Right lobe of liver (tissue), 6 donors: ENCODE results near the gene KRTAP10-9. TPM values are rescaled to one million over a fixed set of nuclear protein-coding genes. Genes with fewer than 3 reads are reported as not detected.
"Not testable (repeated sequence)": the region's sequence is repeated elsewhere in the genome, so short reads cannot be mapped to it uniquely, and the experiment has no call there.

ENCODE experiments used
- ATAC-seq, 4 donors: fragments of 200-7000 bp; cut with Tn5 transposase; one replicate each; pipeline ENCODE4 v1.9.1; 2020; ENCODE audit warnings: mild to moderate bottlenecking in 4 of 4, moderate library complexity in 4 of 4
- DNase-seq, 3 donors: peaks; one replicate each; pipeline ENCODE4 v3.0.0-alpha.2; 2020
- H3K27ac ChIP-seq, 3 donors: fragments of 200-600 bp; one replicate each; pipeline ENCODE4 v1.8.0; 2022
- H3K27me3 ChIP-seq, 2 donors: fragments of 200-600 bp; one replicate each; pipeline ENCODE4 v1.8.0; 2022
- H3K36me3 ChIP-seq, 4 donors: fragments of 200-600 bp; sonication (generic) in 1 of 4; one replicate each; pipeline versions ENCODE4 v1.5.1 to v1.8.0; 2017 to 2022; ENCODE audit warnings: control low read depth in 1 of 4
- H3K4me1 ChIP-seq, 4 donors: fragments of 200-600 bp; sonication (generic) in 1 of 4; one replicate each; pipeline versions ENCODE4 v1.5.1 to v1.8.0; 2017 to 2022; ENCODE audit warnings: control low read depth in 1 of 4
- H3K4me3 ChIP-seq, 3 donors: fragments of 200-600 bp; one replicate each; pipeline ENCODE4 v1.8.0; 2022
- H3K9me3 ChIP-seq, 4 donors: fragments of 200-600 bp; sonication (generic) in 1 of 4; one replicate each; pipeline versions ENCODE4 v1.5.1 to v1.8.0; 2017 to 2022; ENCODE audit warnings: control low read depth in 1 of 4
- POLR2A ChIP-seq: fragments of 450-650 bp; IDR thresholded peaks from one replicate; pipeline ENCODE4 v1.6.1; 2017; ENCODE audit warnings: antibody characterized with exemption, mild to moderate bottlenecking
- WGBS: methylation state at CpG from one replicate; pipeline ENCODE4 v1.1.6; 2018; ENCODE audit warnings: low coverage, low lambda C conversion rate; ENCODE audit not compliant: insufficient coverage; ENCODE audit errors: missing lambda C conversion rate; 5-methylcytosine and 5-hydroxymethylcytosine counted together
- intact Hi-C, 2 donors: fragments of 100-400 bp; cut with DNase I; formaldehyde crosslinking; loops; one replicate each; pipeline versions ENCODE4 v1.11.2 to v1.14.1; 2022
- total RNA-seq, 6 experiments: library from RNA; depleted of rRNA in 2 of 6; stranded (reverse); fragments of >200 nt in 2 of 6; fragmentation: NEBNext Ultra II Directional in 3 of 6; extraction: Animal tissue kit (Norgen Biotek cat#: 25700) in 3 of 6; gene quantifications; one replicate each; pipeline versions ENCODE4 v1.1.0 to v1.2.4, GENCODE V29; 2016 to 2023
- TF ChIP-seq, protein P1 (sequence below), 4 donors: fragments of 200-600 bp in 3 of 4; fragments of 450-650 bp in 1 of 4; IDR thresholded peaks; one replicate each; pipeline versions ENCODE4 v1.5.1 to v1.8.0; 2016 to 2022; ENCODE audit warnings: antibody characterized with exemption in 4 of 4, mild to moderate bottlenecking in 2 of 4
- donor health status: DM: no; HTN: yes; CAD: no.
- donor health status: DM: no; HTN: no; CAD: no.
- donor health status: DM: no; HTN: no; CAD: no.
- donor health status: DM: no; HTN: yes; CAD: no.
- donor health status: DM: no; HTN: yes; CAD: no.

KRTAP10-9 gene
- total RNA-seq, 6 experiments from 2014 or later, result not detected

DNA sequence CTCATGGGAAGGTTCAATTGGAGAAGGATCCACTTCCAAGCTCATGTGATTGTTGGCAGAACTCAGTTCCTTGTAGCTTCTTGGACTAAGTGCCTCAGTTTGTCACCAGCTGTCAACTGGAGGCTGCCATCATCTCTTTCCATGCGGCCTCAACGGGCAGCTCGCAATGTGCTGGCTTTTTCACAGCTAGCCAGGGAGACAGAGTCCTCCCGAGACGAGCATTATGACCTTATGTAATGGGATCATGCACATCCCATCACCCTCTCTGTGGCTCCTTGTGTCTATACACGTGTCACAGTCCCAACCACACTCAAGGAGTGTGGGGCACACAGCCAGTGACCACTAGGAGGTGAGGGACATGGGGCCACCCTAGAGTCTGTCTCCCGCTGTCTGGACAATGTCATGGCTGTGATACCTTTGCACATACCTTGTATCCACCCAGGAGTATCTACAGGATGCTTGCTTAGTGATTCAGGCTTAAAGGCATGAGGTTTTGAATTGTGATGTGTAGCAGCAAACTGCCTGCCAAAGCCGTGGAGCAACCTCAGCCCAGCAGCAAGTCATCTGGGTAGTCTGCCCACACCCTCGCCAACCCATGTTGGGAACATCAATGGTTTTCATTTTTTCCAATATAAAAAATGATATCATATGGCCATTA is 30.7 kb upstream of the KRTAP10-9 start:
- no peak overlapping the region for H3K27ac ChIP-seq
- no peak for TF ChIP-seq POLR2A
- TF ChIP-seq, protein P1, sequence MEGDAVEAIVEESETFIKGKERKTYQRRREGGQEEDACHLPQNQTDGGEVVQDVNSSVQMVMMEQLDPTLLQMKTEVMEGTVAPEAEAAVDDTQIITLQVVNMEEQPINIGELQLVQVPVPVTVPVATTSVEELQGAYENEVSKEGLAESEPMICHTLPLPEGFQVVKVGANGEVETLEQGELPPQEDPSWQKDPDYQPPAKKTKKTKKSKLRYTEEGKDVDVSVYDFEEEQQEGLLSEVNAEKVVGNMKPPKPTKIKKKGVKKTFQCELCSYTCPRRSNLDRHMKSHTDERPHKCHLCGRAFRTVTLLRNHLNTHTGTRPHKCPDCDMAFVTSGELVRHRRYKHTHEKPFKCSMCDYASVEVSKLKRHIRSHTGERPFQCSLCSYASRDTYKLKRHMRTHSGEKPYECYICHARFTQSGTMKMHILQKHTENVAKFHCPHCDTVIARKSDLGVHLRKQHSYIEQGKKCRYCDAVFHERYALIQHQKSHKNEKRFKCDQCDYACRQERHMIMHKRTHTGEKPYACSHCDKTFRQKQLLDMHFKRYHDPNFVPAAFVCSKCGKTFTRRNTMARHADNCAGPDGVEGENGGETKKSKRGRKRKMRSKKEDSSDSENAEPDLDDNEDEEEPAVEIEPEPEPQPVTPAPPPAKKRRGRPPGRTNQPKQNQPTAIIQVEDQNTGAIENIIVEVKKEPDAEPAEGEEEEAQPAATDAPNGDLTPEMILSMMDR (IDR thresholded peaks at IDR 0.05), result no peak
- no peaks in the 10 kb centered on the region for H3K9me3 ChIP-seq
- H3K36me3 ChIP-seq, result no peaks in the 10 kb centered on the region
- ATAC-seq (no peak), DNase-seq (no peak)
- H3K4me3 ChIP-seq, result no peak overlapping the region
- 75% methylated on average over 3 of the region's 9 CpGs for WGBS
- peaks cover 0 to 8% (median 0%) of the 10 kb centered on the region in 4 donors for H3K4me1 ChIP-seq
- intact Hi-C loops, result no loop called here
- no peaks in the 10 kb centered on the region for H3K27me3 ChIP-seq

DNA sequence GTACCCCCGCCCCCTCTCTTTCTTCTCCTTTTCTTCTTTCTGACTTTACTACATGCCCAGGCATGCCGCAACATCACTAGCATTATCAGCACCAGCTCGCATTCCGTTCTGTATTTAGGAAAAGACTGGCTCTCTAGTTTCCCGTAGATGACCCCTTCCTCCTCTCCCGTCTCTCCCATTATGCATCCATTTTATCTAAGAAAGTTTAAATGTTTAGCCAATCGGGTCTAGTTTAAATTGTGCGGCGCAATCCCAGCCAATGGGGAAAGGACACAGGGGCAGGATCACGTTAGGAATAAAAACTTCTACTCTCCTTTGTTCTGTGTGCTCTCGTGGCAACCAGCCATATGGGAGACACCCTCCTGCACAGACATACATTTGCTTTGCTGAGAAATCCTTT is 28.8 kb upstream of the KRTAP10-9 start:
- Histone ChIP-seq H3K27me3 (no peaks in the 10 kb centered on the region), H3K9me3 (no peaks in the 10 kb centered on the region), H3K27ac (no peak overlapping the region), H3K4me3 (no peak overlapping the region), H3K36me3 (no peaks in the 10 kb centered on the region), H3K4me1 (peaks cover 0 to 5% (median 0%) of the 10 kb centered on the region in 4 donors)
- ATAC-seq, result no peak
- 77% methylated on average over 11 of the region's 11 CpGs for WGBS
- TF ChIP-seq, protein P1 (IDR thresholded peaks at IDR 0.05), result no peak
- TF ChIP-seq POLR2A, result no peak
- intact Hi-C loops, result no loop called here
- DNase-seq, result no peak

DNA sequence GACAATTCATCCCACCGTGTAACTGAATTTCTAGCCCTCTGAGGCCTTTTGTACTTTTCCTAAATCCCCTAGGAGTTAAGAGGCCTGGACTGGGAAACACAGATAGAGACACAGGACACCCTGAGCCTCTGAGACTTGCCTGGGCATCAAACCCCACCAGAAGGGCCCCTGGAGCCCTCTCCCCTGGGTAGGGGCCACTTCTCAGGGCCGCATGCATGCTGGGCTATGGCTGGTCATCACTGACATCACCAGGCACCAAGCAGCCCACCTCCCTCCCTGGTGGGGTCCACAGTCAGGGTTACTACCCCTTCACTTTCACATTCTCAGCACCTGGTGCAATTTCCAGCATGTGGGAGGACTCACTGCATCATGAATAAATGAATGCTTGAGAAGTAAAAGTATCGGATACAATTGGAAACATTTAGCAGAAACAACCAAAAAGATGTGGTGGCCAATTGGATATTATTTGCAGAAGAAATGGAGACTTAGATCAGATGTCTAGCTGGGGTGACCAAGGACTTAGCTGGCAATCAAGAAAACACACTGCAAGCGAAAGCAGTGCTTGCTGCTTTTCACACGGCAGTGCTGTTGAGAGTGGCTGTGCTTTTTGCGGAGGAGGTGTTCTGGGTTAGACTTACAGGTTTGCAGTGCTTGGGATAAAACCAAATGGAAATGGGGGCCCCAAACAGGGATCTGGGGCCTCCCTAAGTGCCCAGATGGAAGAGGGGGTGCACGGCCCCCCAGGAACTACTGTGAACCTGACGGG is 27.4 kb upstream of the KRTAP10-9 start:
- no peaks in the 10 kb centered on the region for H3K27me3 ChIP-seq
- H3K4me1 ChIP-seq, result no peaks in the 10 kb centered on the region
- H3K27ac ChIP-seq, result no peak overlapping the region
- intact Hi-C loops, result no loop called here
- TF ChIP-seq, protein P1 (IDR thresholded peaks at IDR 0.05), result no peak
- no peak for TF ChIP-seq POLR2A
- no peaks in the 10 kb centered on the region for H3K36me3 ChIP-seq
- ATAC-seq (no peak), DNase-seq (no peak)
- H3K4me3 ChIP-seq, result no peak overlapping the region
- no peaks in the 10 kb centered on the region for H3K9me3 ChIP-seq
- 86% methylated on average over 6 of the region's 8 CpGs for WGBS

DNA sequence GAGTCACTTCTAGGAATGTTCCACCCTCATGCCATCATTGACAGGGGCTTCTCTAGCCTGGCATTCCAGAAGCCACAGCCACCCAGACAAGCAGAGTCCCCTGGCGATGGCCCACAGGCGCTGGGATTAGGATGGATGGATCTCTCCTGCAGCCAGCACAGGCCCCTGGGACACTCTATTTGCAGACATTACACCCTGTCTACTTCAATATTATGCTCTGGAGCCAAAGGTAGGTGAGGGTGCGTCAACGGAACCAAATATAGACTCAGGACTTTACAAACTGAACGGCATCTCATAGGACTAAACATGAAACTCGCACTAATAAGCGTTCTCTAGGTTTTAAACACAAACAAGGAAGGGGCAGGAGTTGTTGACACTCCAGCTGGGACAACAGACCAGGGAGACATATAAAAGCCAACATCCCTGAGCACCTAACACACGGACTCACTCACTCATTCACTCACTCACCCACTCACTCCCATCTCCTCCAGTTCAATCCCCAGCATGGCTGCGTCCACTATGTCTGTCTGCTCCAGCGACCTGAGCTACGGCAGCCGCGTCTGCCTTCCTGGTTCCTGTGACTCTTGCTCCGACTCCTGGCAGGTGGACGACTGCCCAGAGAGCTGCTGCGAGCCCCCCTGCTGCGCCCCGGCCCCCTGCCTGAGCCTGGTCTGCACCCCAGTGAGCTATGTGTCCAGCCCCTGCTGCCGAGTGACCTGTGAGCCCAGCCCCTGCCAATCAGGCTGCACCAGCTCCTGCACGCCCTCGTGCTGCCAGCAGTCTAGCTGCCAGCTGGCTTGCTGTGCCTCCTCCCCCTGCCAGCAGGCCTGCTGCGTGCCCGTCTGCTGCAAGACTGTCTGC is 26.5 kb upstream of the KRTAP10-9 start, which contains the start of gene KRTAP10-7:
KRTAP10-7 (plus strand) TSS at position 480 of the 861 bp plus-strand sequence; CDS start at position 505, 25 bp downstream.
- H3K4me3 ChIP-seq, DNase-seq, H3K4me1 ChIP-seq, H3K27me3 ChIP-seq, intact Hi-C loops, H3K27ac ChIP-seq, H3K36me3 ChIP-seq, H3K9me3 ChIP-seq: not testable (repeated sequence)
- peak in 1 of 4 donors; percentile 10 for ATAC-seq
- 52% methylated on average over 9 of the region's 23 CpGs for WGBS

DNA sequence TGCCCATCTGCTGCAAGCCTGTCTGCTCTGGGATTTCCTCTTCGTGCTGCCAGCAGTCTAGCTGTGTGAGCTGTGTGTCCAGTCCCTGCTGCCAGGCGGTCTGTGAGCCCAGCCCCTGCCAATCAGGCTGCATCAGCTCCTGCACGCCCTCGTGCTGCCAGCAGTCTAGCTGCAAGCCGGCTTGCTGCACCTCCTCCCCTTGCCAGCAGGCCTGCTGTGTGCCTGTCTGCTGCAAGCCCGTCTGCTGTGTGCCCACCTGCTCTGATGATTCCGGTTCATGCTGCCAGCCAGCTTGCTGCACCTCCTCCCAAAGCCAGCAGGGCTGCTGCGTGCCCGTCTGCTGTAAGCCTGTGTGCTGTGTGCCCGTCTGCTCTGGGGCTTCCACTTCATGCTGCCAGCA is 25.8 kb upstream of the KRTAP10-9 start:
- H3K36me3 ChIP-seq, H3K27me3 ChIP-seq, H3K9me3 ChIP-seq, H3K4me3 ChIP-seq, intact Hi-C loops, H3K27ac ChIP-seq, H3K4me1 ChIP-seq, DNase-seq: not testable (repeated sequence)
- ATAC-seq, result peak in 1 of 4 donors; percentile 11
- WGBS, result no CpG with 5 or more reads among the region's 10 CpGs
